GM12865 (cell line): Measurements from ENCODE around the gene AGPAT3.

Source experiments
- DNase-seq: peaks from one replicate; pipeline ENCODE4 v3.0.0; 2010; ENCODE audit warnings: low read depth
- H3K4me3 ChIP-seq: 2 replicates; pipeline ENCODE4 v1.5.1; 2011; ENCODE audit warnings: mild to moderate bottlenecking, low read depth, low read length, control low read depth
- TF ChIP-seq, protein P1 (sequence below): IDR thresholded peaks from 2 replicates; pipeline ENCODE4 v1.5.1; 2011; ENCODE audit warnings: low read length, control low read depth, low read depth, inconsistent platforms; ENCODE audit not compliant: insufficient read depth; ENCODE audit errors: missing control alignments

Gene AGPAT3

DNA sequence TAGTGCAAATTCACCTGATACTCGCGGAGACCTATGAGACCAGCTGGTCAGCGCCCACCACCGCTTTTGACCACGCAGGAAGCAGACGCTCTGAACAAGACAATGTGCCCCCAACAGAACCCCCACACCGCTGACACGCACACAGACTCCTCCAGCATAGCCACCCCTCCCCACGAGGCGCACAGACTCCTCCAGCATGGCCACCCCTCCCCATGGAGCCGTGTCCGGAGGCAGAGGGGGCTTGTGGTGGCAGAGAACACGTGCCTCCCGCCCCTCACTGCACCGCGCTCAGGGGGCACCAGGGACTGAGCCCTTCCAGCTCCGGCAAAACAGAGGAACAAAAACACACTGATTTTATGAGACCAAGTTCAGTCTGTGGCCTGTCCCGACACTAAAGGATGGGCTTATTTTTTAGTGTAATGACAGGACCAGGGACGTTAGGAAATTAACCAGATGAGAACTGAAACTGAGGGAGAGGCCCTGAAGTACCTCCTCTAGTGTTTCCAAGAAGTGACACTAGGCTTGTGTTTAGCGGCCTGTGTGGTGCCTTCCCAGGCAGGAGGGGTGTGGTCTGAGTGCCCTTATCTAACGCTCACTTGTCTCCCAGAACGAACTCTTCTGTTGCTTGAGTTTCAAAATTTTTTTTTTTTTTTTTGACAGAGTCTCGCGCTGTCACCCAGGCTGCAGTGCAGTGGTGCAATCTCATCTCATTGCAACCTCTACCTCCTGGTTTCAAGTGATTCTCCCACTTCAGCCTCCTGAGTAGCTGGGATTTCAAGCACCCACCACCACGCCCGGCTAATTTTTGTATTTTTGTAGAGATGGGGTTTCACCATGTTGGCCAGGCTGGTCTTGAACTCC is 10.0 kb upstream of the AGPAT3 start:
- DNase-seq = peak; percentile 80
- no peak overlapping the region for H3K4me3 ChIP-seq

DNA sequence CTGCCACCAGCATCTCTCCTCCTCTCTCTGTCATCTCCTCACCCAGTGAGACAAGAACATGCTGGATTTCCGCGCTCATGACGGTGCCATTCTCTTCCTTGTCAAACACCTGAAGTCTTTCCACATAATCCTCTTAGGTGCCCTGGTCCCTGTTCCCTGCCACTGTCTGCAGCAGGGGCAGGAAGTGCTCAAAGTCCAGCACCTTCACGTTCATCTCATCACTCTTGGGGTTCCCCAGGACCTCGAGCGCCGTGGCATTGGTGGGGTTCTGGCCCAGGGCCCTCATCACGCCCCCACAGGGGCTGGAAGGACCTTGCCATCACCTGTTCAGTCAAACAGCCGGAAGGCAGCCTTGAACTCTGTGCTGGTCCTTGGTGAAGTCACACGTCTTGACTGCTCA is 9.1 kb upstream of the AGPAT3 start:
- H3K4me3 ChIP-seq = no peak overlapping the region
- TF ChIP-seq, protein P1, sequence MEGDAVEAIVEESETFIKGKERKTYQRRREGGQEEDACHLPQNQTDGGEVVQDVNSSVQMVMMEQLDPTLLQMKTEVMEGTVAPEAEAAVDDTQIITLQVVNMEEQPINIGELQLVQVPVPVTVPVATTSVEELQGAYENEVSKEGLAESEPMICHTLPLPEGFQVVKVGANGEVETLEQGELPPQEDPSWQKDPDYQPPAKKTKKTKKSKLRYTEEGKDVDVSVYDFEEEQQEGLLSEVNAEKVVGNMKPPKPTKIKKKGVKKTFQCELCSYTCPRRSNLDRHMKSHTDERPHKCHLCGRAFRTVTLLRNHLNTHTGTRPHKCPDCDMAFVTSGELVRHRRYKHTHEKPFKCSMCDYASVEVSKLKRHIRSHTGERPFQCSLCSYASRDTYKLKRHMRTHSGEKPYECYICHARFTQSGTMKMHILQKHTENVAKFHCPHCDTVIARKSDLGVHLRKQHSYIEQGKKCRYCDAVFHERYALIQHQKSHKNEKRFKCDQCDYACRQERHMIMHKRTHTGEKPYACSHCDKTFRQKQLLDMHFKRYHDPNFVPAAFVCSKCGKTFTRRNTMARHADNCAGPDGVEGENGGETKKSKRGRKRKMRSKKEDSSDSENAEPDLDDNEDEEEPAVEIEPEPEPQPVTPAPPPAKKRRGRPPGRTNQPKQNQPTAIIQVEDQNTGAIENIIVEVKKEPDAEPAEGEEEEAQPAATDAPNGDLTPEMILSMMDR = no peak
- no peak for DNase-seq

More for the DNA sequence above, 10.0 kb upstream of the AGPAT3 start:
- TF ChIP-seq, protein P1 = no peak

DNA sequence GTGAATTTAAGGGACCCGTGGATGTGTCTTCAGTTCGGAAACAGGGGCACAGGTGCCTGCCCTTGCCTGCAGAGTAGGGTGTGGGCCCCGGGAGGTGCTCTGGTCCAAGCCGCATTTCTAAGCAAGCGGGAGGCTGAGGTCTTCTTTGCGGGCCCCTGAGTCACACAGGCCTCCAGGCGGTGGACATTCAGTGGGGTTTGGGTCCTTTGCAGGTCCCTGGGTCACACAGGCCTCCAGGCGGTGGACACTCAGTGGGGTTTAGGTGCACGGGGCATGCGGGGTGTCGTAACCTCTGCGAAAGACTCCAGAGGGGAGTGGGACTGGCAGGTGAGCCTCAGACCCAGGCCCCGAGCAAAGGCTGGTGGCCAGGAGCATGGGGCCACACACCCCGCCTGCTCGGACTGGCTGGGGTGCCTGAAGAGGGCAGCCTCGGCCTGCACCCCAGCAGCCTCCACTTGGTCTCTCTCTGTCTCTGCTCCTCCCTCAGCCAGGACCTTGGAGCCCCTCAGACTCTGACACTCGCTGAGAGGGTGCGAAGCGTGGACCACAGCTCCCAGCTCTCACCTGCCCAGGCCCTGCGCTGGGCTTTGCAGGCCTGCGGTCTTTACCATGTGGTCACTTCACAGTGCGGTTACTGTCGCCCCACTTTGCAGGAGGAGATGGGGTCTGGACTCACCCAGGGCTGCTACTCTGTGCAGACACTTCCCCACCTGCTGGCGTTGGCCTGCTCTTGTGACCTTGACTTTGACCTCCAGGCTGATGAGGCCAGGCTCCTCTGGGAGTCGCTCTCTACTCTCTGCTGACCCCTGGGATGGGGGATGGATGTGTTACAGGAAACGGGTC is 6.0 kb upstream of the AGPAT3 start:
- no peak overlapping the region for H3K4me3 ChIP-seq
- TF ChIP-seq, protein P1 = no peak
- no peak for DNase-seq

DNA sequence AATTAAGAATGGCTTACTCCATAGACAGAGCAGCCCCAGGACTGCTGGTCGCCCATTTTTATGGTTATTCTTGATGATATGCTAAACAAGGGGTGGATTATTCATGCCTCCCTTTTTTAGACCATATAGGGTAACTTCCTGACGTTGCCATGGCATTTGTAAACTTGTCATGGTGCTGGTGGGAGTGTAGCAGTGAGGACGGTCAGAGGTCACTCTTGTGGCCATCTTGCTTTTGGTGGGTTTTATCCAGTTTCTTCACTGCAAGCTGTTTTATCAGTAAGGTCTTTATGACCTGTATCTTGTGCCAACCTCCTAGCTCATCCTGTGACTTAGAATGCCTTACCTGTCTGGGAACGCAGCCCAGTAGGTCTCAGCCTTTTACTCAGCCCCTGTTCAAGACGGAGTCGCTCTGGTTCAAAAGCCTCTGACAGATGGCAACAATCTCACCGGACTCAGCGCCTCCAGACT is 5.2 kb upstream of the AGPAT3 start:
- DNase-seq = no peak
- H3K4me3 ChIP-seq = no peak overlapping the region
- TF ChIP-seq, protein P1 = no peak

DNA sequence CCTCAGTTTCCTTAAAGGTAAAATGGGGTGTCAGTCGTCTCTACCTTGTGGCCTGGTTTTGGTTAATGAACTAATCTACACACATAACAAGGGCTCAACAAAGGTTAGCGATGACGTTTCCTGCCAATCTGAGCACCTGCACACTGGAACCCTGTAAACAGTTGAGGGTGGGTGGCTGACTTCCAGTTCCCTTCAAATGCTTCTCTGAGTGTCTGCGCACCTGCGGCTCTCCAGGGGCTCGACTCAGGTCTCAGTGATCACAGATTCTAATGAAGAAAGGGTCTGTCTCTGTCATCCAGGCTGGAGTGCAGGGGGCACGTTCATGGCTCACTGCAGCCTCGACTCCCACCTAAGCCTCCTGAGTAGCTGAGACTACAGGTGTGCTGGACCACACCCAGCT is 3.3 kb upstream of the AGPAT3 start:
- no peak overlapping the region for H3K4me3 ChIP-seq
- DNase-seq = no peak
- TF ChIP-seq, protein P1 = no peak

DNA sequence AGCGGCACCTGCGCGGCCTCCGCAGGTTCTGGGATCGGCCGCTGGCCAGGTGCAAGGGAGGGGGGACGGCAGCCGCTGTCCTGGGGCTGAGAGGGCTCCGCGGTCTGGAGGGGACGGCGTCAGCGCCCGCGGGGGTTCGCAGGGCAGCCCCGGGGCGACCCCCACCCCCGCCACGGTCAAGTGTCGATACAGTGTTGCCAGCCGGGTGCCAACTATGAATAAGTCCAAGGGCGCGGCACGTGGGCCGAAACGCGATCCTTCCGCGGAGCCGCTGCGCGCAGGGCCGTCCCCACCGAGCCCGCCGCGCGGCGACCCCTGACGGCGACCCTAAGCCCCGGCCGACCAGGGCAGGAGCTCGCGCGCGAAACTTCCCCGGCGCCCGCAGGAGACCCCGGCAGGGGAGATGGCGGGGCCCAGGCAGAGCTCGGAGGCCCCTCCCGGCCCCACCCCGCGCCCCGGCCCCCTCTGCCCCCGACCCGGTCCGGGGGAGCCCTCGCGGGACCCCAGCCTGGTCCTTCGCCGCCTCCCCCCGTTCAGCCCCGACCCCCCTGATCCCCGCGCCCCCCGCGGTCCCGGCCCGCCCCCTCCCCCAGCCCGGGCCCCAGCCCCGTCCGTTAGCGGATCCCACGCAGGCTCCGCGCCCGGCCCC is 586 bp upstream of the AGPAT3 start:
- DNase-seq = peak; percentile 60
- TF ChIP-seq, protein P1 = no peak
- peak overlapping the region; percentile 73 for H3K4me3 ChIP-seq
